ENCODE results near the gene PHF2.

PHF2 gene

DNA sequence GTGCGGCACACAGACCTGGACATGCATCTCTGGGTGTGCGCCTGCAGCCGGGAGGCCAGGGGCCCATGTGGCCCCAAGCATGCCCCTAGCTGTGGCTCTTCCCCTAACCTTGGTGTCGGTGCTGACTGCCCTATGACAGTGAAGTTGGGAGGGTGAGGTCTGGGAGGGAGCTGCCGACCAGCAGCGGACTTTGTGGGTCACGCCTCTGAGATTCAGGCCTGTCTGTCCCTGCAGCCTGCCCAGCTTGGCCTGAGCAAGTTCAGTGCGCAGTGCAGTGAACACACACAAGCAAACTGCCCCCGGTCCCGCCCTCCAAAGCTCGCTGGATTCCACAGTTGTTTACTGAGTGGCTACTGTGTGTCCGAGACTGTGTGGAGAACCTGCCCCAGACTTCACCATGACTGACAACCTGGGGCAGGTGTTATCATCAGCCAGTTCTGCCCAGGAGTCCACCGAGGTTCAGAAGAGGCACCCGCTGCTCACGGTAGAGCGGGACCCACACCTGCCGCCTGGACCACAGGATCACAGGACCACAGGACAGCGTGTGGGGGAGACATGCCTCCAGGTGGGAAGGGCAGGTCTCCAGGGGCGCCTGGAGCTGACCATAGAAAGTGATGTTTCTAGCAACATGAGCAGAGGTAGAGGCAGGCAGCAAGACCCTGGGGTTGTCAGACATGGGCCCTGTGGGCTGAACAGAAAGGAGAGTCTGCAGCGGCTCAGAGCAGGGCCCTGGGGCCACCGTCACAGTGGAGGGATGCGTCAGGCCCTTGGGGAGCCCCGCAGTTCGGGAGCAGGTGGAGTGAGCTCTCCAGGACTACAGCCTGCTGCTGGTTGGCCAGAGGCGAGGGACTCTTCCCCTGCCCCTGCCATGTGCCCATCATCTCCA lies 105.1 kb downstream of the PHF2 start:
- H3K9me3 Mint-ChIP-seq (ENCODE audit: low read depth): no peaks in the 10 kb centered on the region
- no peak overlapping the region for H3K4me3 Mint-ChIP-seq
- H3K4me1 Mint-ChIP-seq (ENCODE audit: low read depth): no peaks in the 10 kb centered on the region
- H3K27ac Mint-ChIP-seq: no peak overlapping the region
- H3K27me3 Mint-ChIP-seq: peaks cover 2% of the 10 kb centered on the region
- no peaks in the 10 kb centered on the region for H3K36me3 Mint-ChIP-seq

GRCh38 chr9:93682155-93682968 lies 106.0 kb downstream of the PHF2 start:
- Mint-ChIP-seq H3K4me1 (ENCODE audit: low read depth) (no peaks in the 10 kb centered on the region), H3K9me3 (ENCODE audit: low read depth) (no peaks in the 10 kb centered on the region), H3K27me3 (peaks cover 2% of the 10 kb centered on the region)

GRCh38 chr9:93683331-93684134 lies 107.1 kb downstream of the PHF2 start:
- no peaks in the 10 kb centered on the region for H3K36me3 Mint-ChIP-seq
- no peak overlapping the region for H3K27ac Mint-ChIP-seq
- no peaks in the 10 kb centered on the region for H3K4me1 Mint-ChIP-seq (ENCODE audit: low read depth)
- H3K27me3 Mint-ChIP-seq: peaks cover 2% of the 10 kb centered on the region
- no peak overlapping the region for H3K4me3 Mint-ChIP-seq
- H3K9me3 Mint-ChIP-seq (ENCODE audit: low read depth): peaks cover 2% of the 10 kb centered on the region

More at GRCh38 chr9:93682155-93682968, 106.0 kb downstream of the PHF2 start:
- Mint-ChIP-seq H3K27ac (no peak overlapping the region), H3K4me3 (no peak overlapping the region), H3K36me3 (no peaks in the 10 kb centered on the region)

GRCh38 chr9:93684161-93684765 lies 107.9 kb downstream of the PHF2 start:
- Mint-ChIP-seq H3K27me3 (peaks cover 2% of the 10 kb centered on the region), H3K36me3 (no peaks in the 10 kb centered on the region), H3K4me3 (no peak overlapping the region), H3K9me3 (ENCODE audit: low read depth) (peaks cover 6% of the 10 kb centered on the region), H3K27ac (no peak overlapping the region), H3K4me1 (ENCODE audit: low read depth) (no peaks in the 10 kb centered on the region)

- peaks cover 2% of the 10 kb centered on the region for H3K27me3 Mint-ChIP-seq
- no peaks in the 10 kb centered on the region for H3K36me3 Mint-ChIP-seq
- no peak overlapping the region for H3K27ac Mint-ChIP-seq
- no peaks in the 10 kb centered on the region for H3K4me1 Mint-ChIP-seq (ENCODE audit: low read depth)
- no peak overlapping the region for H3K4me3 Mint-ChIP-seq
- H3K9me3 Mint-ChIP-seq (ENCODE audit: low read depth): peaks cover 6% of the 10 kb centered on the region
Measured at GRCh38 chr9:93684806-93685543, 108.6 kb downstream of the PHF2 start.

GRCh38 chr9:93686127-93686879 lies 109.9 kb downstream of the PHF2 start:
- Mint-ChIP-seq H3K27me3 (peaks cover 7% of the 10 kb centered on the region), H3K4me3 (no peak overlapping the region), H3K27ac (no peak overlapping the region), H3K9me3 (ENCODE audit: low read depth) (peaks cover 14% of the 10 kb centered on the region), H3K4me1 (ENCODE audit: low read depth) (no peaks in the 10 kb centered on the region), H3K36me3 (peaks cover 2% of the 10 kb centered on the region)

DNA sequence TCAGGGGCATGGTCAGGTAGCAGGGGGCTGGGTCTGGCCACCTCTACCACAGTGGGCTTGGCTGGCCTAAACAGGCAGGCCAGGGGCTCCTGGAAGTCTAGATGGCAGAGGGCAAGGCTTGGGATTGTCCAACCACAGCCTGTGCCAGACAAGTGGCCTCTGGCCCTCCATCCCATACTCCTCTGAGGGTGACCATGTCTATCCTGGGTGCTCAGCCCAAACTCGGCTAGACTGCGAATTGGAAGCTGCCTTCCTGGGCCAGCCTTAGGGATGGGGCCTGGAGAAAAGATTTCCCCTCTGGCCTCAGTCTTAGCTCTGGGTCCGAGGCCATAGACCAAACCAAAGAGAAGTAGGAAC lies 110.5 kb downstream of the PHF2 start:
- H3K27ac Mint-ChIP-seq: no peak overlapping the region
- H3K27me3 Mint-ChIP-seq: peaks cover 8% of the 10 kb centered on the region
- no peaks in the 10 kb centered on the region for H3K4me1 Mint-ChIP-seq (ENCODE audit: low read depth)
- H3K36me3 Mint-ChIP-seq: peaks cover 2% of the 10 kb centered on the region
- no peak overlapping the region for H3K4me3 Mint-ChIP-seq
- peaks cover 14% of the 10 kb centered on the region for H3K9me3 Mint-ChIP-seq (ENCODE audit: low read depth)

DNA sequence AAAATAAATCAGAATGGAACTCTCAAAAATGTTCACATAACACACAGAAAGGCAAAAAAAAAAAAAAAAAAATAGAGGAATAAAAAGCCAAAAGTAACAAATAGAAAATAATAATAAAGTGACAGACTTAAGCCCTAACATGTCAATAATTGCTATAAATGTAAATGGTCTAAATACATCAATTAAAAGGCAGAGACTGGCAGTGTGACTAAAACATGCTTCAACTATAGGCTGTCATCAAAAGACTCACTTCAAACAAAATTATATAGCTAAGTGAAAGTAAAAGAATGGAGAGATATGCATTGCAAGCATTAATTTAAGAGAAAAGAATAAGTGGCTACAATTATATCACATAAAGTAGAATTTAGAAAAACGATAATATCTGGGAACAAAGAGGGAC lies 114.2 kb downstream of the PHF2 start:
- Mint-ChIP-seq H3K9me3 (ENCODE audit: low read depth) (peaks cover 14% of the 10 kb centered on the region), H3K27me3 (peaks cover 8% of the 10 kb centered on the region), H3K4me3 (no peak overlapping the region), H3K36me3 (peaks cover 2% of the 10 kb centered on the region), H3K27ac (no peak overlapping the region), H3K4me1 (ENCODE audit: low read depth) (no peaks in the 10 kb centered on the region)

DNA sequence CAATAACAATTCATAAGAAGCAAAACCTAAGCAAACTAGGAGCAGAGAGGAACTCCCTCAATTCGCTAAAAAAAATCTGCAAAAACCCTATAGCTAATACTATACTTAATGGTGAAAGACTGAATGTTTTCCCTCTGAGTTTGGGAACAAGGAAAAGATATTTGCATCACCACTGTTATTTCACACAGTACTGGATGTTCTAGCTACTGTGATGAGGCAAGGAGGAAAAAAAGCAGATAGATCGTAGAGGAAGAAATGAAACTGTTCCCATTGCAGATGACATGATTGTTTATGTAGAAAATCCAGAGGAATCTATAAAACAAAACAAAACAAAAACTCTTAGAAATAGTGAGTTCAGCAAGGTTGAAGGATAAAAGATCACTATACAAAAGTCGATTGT lies 116.7 kb downstream of the PHF2 start:
- H3K27me3 Mint-ChIP-seq: peaks cover 5% of the 10 kb centered on the region
- no peaks in the 10 kb centered on the region for H3K4me1 Mint-ChIP-seq (ENCODE audit: low read depth)
- peaks cover 2% of the 10 kb centered on the region for H3K36me3 Mint-ChIP-seq
- H3K4me3 Mint-ChIP-seq: no peak overlapping the region
- no peak overlapping the region for H3K27ac Mint-ChIP-seq
- peaks cover 14% of the 10 kb centered on the region for H3K9me3 Mint-ChIP-seq (ENCODE audit: low read depth)

- Mint-ChIP-seq H3K9me3 (ENCODE audit: low read depth) (no peaks in the 10 kb centered on the region), H3K36me3 (no peaks in the 10 kb centered on the region), H3K27ac (no peak overlapping the region), H3K4me1 (ENCODE audit: low read depth) (no peaks in the 10 kb centered on the region), H3K4me3 (no peak overlapping the region), H3K27me3 (peaks cover 2% of the 10 kb centered on the region)
Measured at GRCh38 chr9:93697352-93698139, 121.2 kb downstream of the PHF2 start.

GRCh38 chr9:93698140-93698908 lies 121.9 kb downstream of the PHF2 start:
- H3K36me3 Mint-ChIP-seq: no peaks in the 10 kb centered on the region
- H3K27ac Mint-ChIP-seq: no peak overlapping the region
- H3K9me3 Mint-ChIP-seq (ENCODE audit: low read depth): peaks cover 4% of the 10 kb centered on the region
- H3K4me1 Mint-ChIP-seq (ENCODE audit: low read depth): no peaks in the 10 kb centered on the region
- peaks cover 2% of the 10 kb centered on the region for H3K27me3 Mint-ChIP-seq
- H3K4me3 Mint-ChIP-seq: no peak overlapping the region

GRCh38 chr9:93699650-93700049 lies 123.3 kb downstream of the PHF2 start:
- Mint-ChIP-seq H3K27me3 (peaks cover 2% of the 10 kb centered on the region), H3K27ac (no peak overlapping the region), H3K36me3 (peaks cover 4% of the 10 kb centered on the region), H3K4me1 (ENCODE audit: low read depth) (no peaks in the 10 kb centered on the region), H3K9me3 (ENCODE audit: low read depth) (peaks cover 10% of the 10 kb centered on the region), H3K4me3 (no peak overlapping the region)
